Mesenchymal stem cell (in vitro differentiated cells and primary cell): ENCODE results near the gene LRFN5.
"Not testable (repeated sequence)": the region's sequence is repeated elsewhere in the genome, so short reads cannot be mapped to it uniquely, and the experiment has no call there.

Experiments
- DNase-seq: peaks from one replicate; pipeline ENCODE4 v3.0.0-alpha.2; 2013
- H2AFZ ChIP-seq: one replicate; pipeline ENCODE4 v1.6.1; 2013; ENCODE audit warnings: low read depth, mild to moderate bottlenecking, control low read depth, inconsistent platforms, low read length, moderate library complexity
- H2AK5ac ChIP-seq: 2 replicates; pipeline ENCODE4 v1.6.1; 2013; ENCODE audit warnings: low read length, moderate library complexity, mild to moderate bottlenecking, inconsistent platforms; ENCODE audit not compliant: severe bottlenecking
- H2BK120ac ChIP-seq: one replicate; pipeline ENCODE4 v1.6.1; 2013; ENCODE audit warnings: low read depth, mild to moderate bottlenecking, inconsistent platforms, low read length, moderate library complexity
- H2BK12ac ChIP-seq, 2 experiments: one replicate each; pipeline ENCODE4 v1.6.1; 2013; ENCODE audit warnings: inconsistent platforms in 2 of 2, low read length in 2 of 2, mild to moderate bottlenecking in 2 of 2, moderate library complexity in 2 of 2, control low read depth in 1 of 2
- H2BK15ac ChIP-seq: one replicate; pipeline ENCODE4 v1.6.1; 2013; ENCODE audit warnings: mild to moderate bottlenecking, low read depth, inconsistent platforms; ENCODE audit not compliant: poor library complexity, severe bottlenecking
- H2BK5ac ChIP-seq: 2 replicates; pipeline ENCODE4 v1.6.1; 2013; ENCODE audit warnings: low read depth, mild to moderate bottlenecking, low read length, control low read depth, inconsistent platforms; ENCODE audit not compliant: poor library complexity, severe bottlenecking
- H3K14ac ChIP-seq, 2 experiments: one replicate each; pipeline ENCODE4 v1.6.1; 2013; ENCODE audit warnings: inconsistent platforms in 2 of 2, low read length in 2 of 2, control low read depth in 1 of 2, mild to moderate bottlenecking in 1 of 2, moderate library complexity in 1 of 2
- H3K18ac ChIP-seq, 2 experiments: one replicate each; pipeline ENCODE4 v1.6.1; 2013; ENCODE audit warnings: inconsistent platforms in 2 of 2, low read length in 2 of 2, control low read depth in 1 of 2, low read depth in 1 of 2, mild to moderate bottlenecking in 1 of 2
- H3K23ac ChIP-seq, 2 experiments: one replicate each; pipeline ENCODE4 v1.6.1; 2013; ENCODE audit warnings: inconsistent platforms in 2 of 2, low read length in 2 of 2, mild to moderate bottlenecking in 2 of 2, moderate library complexity in 2 of 2, control low read depth in 1 of 2
- H3K27ac ChIP-seq: 2 replicates; pipeline ENCODE4 v1.5.1; 2013; ENCODE audit warnings: mild to moderate bottlenecking, moderate library complexity, low read length, control low read depth, inconsistent platforms; ENCODE audit not compliant: poor library complexity, severe bottlenecking
- H3K27me3 ChIP-seq, 2 experiments: 2 replicates each; pipeline versions ENCODE4 v1.6.1 to v1.7.0; 2013; ENCODE audit warnings: low read length in 2 of 2, mild to moderate bottlenecking in 2 of 2, moderate library complexity in 2 of 2, control low read depth in 1 of 2, inconsistent platforms in 1 of 2; ENCODE audit not compliant: control insufficient read depth in 1 of 2, insufficient read depth in 1 of 2
- H3K36me3 ChIP-seq, 2 experiments: 2 replicates each; pipeline versions ENCODE4 v1.6.1 to v1.7.0; 2013; ENCODE audit warnings: low read length in 2 of 2, control low read depth in 1 of 2, inconsistent platforms in 1 of 2, low read depth in 1 of 2, mild to moderate bottlenecking in 1 of 2; ENCODE audit not compliant: insufficient read depth in 2 of 2, control insufficient read depth in 1 of 2
- H3K4ac ChIP-seq, 2 experiments: one replicate each; pipeline ENCODE4 v1.6.1; 2013; ENCODE audit warnings: inconsistent platforms in 2 of 2, low read length in 2 of 2, mild to moderate bottlenecking in 2 of 2, moderate library complexity in 2 of 2, control low read depth in 1 of 2, low read depth in 1 of 2
- H3K4me1 ChIP-seq: 2 replicates; pipeline ENCODE4 v1.6.1; 2013; ENCODE audit warnings: low read depth, low read length, control low read depth; ENCODE audit not compliant: control insufficient read depth, insufficient read depth
- H3K4me2 ChIP-seq: 2 replicates; pipeline ENCODE4 v1.6.1; 2013; ENCODE audit warnings: low read length, mild to moderate bottlenecking, inconsistent platforms; ENCODE audit not compliant: poor library complexity, severe bottlenecking
- H3K4me3 ChIP-seq, 2 experiments: 2 replicates each; pipeline versions ENCODE4 v1.5.1 to v1.7.0; 2013; ENCODE audit warnings: low read length in 2 of 2, mild to moderate bottlenecking in 2 of 2, control low read depth in 1 of 2, low read depth in 1 of 2; ENCODE audit not compliant: insufficient read depth in 1 of 2
- H3K79me1 ChIP-seq: replicated peaks from 2 replicates; pipeline ENCODE4 v1.6.1; 2013; ENCODE audit warnings: mild to moderate bottlenecking, control low read depth, low read length, inconsistent platforms; ENCODE audit not compliant: poor library complexity, severe bottlenecking
- H3K9ac ChIP-seq: 2 replicates; pipeline ENCODE4 v1.7.0; 2013; ENCODE audit warnings: mild to moderate bottlenecking, low read length, moderate library complexity
- H3K9me3 ChIP-seq: 2 replicates; pipeline ENCODE4 v1.7.0; 2013; ENCODE audit warnings: mild to moderate bottlenecking, low read length; ENCODE audit not compliant: control insufficient read depth
- H4K8ac ChIP-seq: one replicate; pipeline ENCODE4 v1.6.1; 2013; ENCODE audit warnings: inconsistent platforms, mild to moderate bottlenecking, low read length, moderate library complexity
- H4K91ac ChIP-seq: one replicate; pipeline ENCODE4 v1.6.1; 2013; ENCODE audit warnings: mild to moderate bottlenecking, low read length, inconsistent platforms
- WGBS: methylation state at CpG from one replicate; pipeline ENCODE4 v1.1.7; 2013; ENCODE audit warnings: mixed read lengths; 5-methylcytosine and 5-hydroxymethylcytosine counted together

Gene LRFN5

DNA sequence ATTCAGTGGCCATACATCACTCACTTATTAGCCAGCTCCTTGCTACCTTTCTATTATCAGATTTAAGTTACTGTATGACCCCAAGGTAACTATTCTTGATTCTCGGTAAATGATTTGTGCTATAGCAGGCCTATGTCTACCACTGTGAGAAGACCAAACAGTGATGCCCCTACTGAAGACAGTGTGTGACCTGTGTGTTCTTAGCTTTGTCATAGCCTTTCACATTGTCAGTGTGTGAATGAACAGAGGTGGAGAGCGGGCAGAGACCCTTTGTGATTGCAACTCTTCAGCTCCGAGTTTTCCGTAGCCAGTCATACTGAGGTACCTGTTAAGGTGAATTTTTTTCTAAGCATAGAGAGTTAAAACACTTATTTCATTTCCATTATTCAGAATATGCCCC is 294.0 kb downstream of the LRFN5 start:
- Histone ChIP-seq H2AFZ (no peak overlapping the region), H3K4me3 (no peak overlapping the region), H4K8ac (no peak overlapping the region), H3K9ac (no peak overlapping the region), H2AK5ac (no peak overlapping the region), H2BK5ac (no peak overlapping the region), H3K18ac (no peak overlapping the region), H3K27ac (no peak overlapping the region), H2BK15ac (no peak overlapping the region), H2BK120ac (no peak overlapping the region), H3K27me3 (no peaks in the 10 kb centered on the region), H3K36me3 (no peaks in the 10 kb centered on the region), H3K14ac (no peak overlapping the region), H3K9me3 (no peaks in the 10 kb centered on the region), H3K4ac (no peak overlapping the region), H4K91ac (no peak overlapping the region), H3K4me2 (no peak overlapping the region), H2BK12ac (no peak overlapping the region), H3K23ac (no peak overlapping the region), H3K79me1 (no peaks in the 10 kb centered on the region), H3K4me1 (no peaks in the 10 kb centered on the region)
- DNase-seq = no peak
- 100% methylated on average over 2 of the region's 4 CpGs for WGBS

DNA sequence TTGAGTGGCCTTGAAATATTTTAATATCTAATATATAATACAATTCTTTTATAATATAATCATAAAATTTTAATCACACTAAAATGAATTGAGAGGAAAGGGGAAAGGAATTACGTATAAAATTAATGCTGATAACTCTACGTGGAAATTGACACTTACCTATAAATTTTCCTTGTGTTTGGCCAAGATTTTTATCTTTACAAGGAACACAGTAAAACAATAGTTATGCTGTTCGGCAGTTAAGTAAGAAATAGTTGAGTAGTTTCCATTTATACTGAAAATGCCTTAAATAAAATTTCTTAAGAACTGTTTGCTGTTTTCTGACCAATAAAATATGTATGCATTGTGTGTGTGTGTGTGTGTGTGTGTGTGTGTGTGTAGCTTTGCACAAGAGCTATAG is 294.4 kb downstream of the LRFN5 start:
- Histone ChIP-seq H3K27ac (no peak overlapping the region), H2BK12ac (no peak overlapping the region), H4K91ac (no peak overlapping the region), H3K4me2 (no peak overlapping the region), H3K4me3 (no peak overlapping the region), H3K27me3 (no peaks in the 10 kb centered on the region), H3K14ac (no peak overlapping the region), H3K9ac (no peak overlapping the region), H3K36me3 (no peaks in the 10 kb centered on the region), H2BK120ac (no peak overlapping the region), H3K4ac (no peak overlapping the region), H3K79me1 (no peaks in the 10 kb centered on the region), H4K8ac (no peak overlapping the region), H3K23ac (no peak overlapping the region), H3K4me1 (no peaks in the 10 kb centered on the region), H2BK15ac (no peak overlapping the region), H2AK5ac (no peak overlapping the region), H2BK5ac (no peak overlapping the region), H2AFZ (no peak overlapping the region), H3K9me3 (no peaks in the 10 kb centered on the region), H3K18ac (no peak overlapping the region)
- no CpG with 5 or more reads among the region's 3 CpGs for WGBS
- DNase-seq = no peak

DNA sequence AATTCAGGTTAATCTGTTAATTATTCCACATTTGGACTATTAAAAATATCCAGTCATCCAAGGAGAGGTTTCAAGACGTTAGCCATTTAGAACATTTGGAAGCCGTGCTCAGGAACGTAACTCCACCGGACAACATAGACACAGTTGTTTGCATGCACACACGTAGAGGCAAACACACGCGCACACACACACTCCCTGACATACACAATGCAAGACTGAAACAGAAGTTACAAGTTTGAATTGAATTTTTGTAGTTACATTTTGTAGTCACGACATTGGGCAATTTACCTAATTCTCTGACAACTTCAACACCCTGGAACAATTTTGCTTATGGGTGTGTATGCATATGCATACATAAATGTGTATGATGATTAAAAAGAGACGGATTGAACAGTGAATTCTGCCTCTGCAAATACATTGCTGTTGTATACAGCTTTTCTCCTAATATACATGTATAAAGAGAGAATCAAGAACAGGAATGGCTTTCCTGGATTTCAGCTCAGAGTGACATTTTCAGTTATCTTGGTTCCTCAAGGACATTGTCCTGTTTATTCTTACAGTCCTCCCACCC is 298.8 kb downstream of the LRFN5 start:
- Histone ChIP-seq H3K79me1 (no peaks in the 10 kb centered on the region), H3K4me3 (no peak overlapping the region), H3K18ac (no peak overlapping the region), H3K9me3 (no peaks in the 10 kb centered on the region), H3K36me3 (no peaks in the 10 kb centered on the region), H3K27ac (no peak overlapping the region), H2BK120ac (no peak overlapping the region), H3K4me2 (no peak overlapping the region), H3K4me1 (no peaks in the 10 kb centered on the region), H2BK5ac (no peak overlapping the region), H2AK5ac (no peak overlapping the region), H3K14ac (no peak overlapping the region), H4K91ac (no peak overlapping the region), H2BK15ac (no peak overlapping the region), H4K8ac (no peak overlapping the region), H3K4ac (no peak overlapping the region), H3K23ac (no peak overlapping the region), H2AFZ (no peak overlapping the region), H3K27me3 (no peaks in the 10 kb centered on the region), H2BK12ac (no peak overlapping the region), H3K9ac (no peak overlapping the region)
- no peak for DNase-seq
- 99% methylated on average over 6 of the region's 9 CpGs for WGBS

DNA sequence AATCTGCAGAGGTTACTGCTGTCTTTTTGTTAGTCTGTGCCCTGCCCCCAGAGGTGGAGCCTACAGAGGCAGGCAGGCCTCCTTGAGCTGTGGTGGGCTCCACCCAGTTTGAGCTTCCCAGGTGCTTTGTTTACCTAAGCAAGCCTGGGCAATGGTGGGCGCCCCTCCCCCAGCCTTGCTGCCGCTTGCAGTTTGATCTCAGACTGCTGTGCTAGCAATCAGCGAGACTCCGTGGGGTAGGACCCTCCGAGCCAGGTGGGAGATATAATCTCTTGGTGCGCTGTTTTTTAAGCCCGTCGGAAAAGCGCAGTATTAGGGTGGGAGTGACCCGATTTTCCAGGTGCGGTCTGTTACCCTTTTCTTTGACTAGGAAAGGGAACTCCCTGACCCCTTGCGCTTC is 304.5 kb downstream of the LRFN5 start:
- not testable (repeated sequence) for H2AK5ac ChIP-seq, H2BK5ac ChIP-seq, H3K14ac ChIP-seq, H3K36me3 ChIP-seq, H3K4me3 ChIP-seq, H4K91ac ChIP-seq, H3K4me2 ChIP-seq, H2BK12ac ChIP-seq, H3K4me1 ChIP-seq, H3K23ac ChIP-seq, H2BK15ac ChIP-seq, H2AFZ ChIP-seq, H4K8ac ChIP-seq, H3K27ac ChIP-seq, H2BK120ac ChIP-seq, H3K27me3 ChIP-seq, DNase-seq, H3K79me1 ChIP-seq, H3K4ac ChIP-seq, H3K9me3 ChIP-seq, H3K9ac ChIP-seq, H3K18ac ChIP-seq
- 53% methylated on average over 12 of the region's 12 CpGs for WGBS
